Measurements from ENCODE around the gene TMEM106B. TPM values are rescaled to one million over a fixed set of nuclear protein-coding genes. Genes with fewer than 3 reads are reported as not detected.
A peak's percentile ranks its signal among the peaks of the same experiment; 100 is the strongest.

The TMEM106B gene
- total and polyA plus RNA-seq, 2 experiments from 2014 or later = 48.7 to 80.5 TPM

GRCh38 chr7:12239806-12240205, 28.7 kb downstream of the TMEM106B start:
- no peaks in the 10 kb centered on the region for H4K20me1 ChIP-seq (ENCODE audit: insufficient read depth)
- H3F3A ChIP-seq (ENCODE audit: insufficient read depth) = no peaks in the 10 kb centered on the region
- TF ChIP-seq EZH2 (IDR thresholded peaks at IDR 0.05; ENCODE audit: insufficient read depth, poor library complexity, severe bottlenecking) = no peak
- TF ChIP-seq EZH2phosphoT487 (IDR thresholded peaks at IDR 0.05; ENCODE audit: insufficient read depth, low read depth) = no peak
- no peaks in the 10 kb centered on the region for H3K4me1 ChIP-seq (ENCODE audit: insufficient read depth)
- H3K4me2 ChIP-seq (ENCODE audit: unreplicated experiment) = no peak overlapping the region
- no peak overlapping the region for H3K9ac ChIP-seq
- WGBS, 2 experiments (ENCODE audit: low coverage in 1 of 2, low lambda C conversion rate in 2 of 2, missing lambda C conversion rate in 2 of 2) = 78 to 91% methylated on average over 3 of the region's 3 CpGs
- no peaks in the 10 kb centered on the region for H3K79me2 ChIP-seq (ENCODE audit: insufficient read depth)
- H3K9me2 ChIP-seq (ENCODE audit: insufficient read depth) = no peaks in the 10 kb centered on the region
- DNase-seq = no peak
- no peaks in the 10 kb centered on the region for H3K9me3 ChIP-seq (ENCODE audit: low read depth)
- no peaks in the 10 kb centered on the region for H3K36me3 ChIP-seq (ENCODE audit: low read depth)
- in situ Hi-C loops (cut with MboI) = no loop called here
- no peak overlapping the region for H3K4me3 ChIP-seq
- H3K27me3 ChIP-seq (replicated peaks; ENCODE audit: insufficient read depth) = no peaks in the 10 kb centered on the region
- H2AFZ ChIP-seq = no peak overlapping the region
- no peak overlapping the region for H3K27ac ChIP-seq

- H3K9me3 ChIP-seq (ENCODE audit: low read depth) = no peaks in the 10 kb centered on the region
- H3K27me3 ChIP-seq (replicated peaks; ENCODE audit: insufficient read depth) = no peaks in the 10 kb centered on the region
- no peaks in the 10 kb centered on the region for H3K4me1 ChIP-seq (ENCODE audit: insufficient read depth)
- H3F3A ChIP-seq (ENCODE audit: insufficient read depth) = no peaks in the 10 kb centered on the region
- no peaks in the 10 kb centered on the region for H3K36me3 ChIP-seq (ENCODE audit: low read depth)
- no peak overlapping the region for H3K27ac ChIP-seq
- H2AFZ ChIP-seq = no peak overlapping the region
- peak; percentile 26 for DNase-seq
- in situ Hi-C loops (cut with MboI) = no loop called here
- no peaks in the 10 kb centered on the region for H4K20me1 ChIP-seq (ENCODE audit: insufficient read depth)
- no peak overlapping the region for H3K9ac ChIP-seq
- no peaks in the 10 kb centered on the region for H3K9me2 ChIP-seq (ENCODE audit: insufficient read depth)
- TF ChIP-seq EZH2phosphoT487 (IDR thresholded peaks at IDR 0.05; ENCODE audit: insufficient read depth, low read depth) = no peak
- no peak for TF ChIP-seq EZH2 (IDR thresholded peaks at IDR 0.05; ENCODE audit: insufficient read depth, poor library complexity, severe bottlenecking)
- WGBS, 2 experiments (ENCODE audit: low coverage in 1 of 2, low lambda C conversion rate in 2 of 2, missing lambda C conversion rate in 2 of 2) = 59 to 69% methylated on average over 3 of the region's 3 CpGs
- no peaks in the 10 kb centered on the region for H3K79me2 ChIP-seq (ENCODE audit: insufficient read depth)
- no peak overlapping the region for H3K4me3 ChIP-seq
- no peak overlapping the region for H3K4me2 ChIP-seq (ENCODE audit: unreplicated experiment)
Measured at GRCh38 chr7:12244129-12244528, 33.0 kb downstream of the TMEM106B start.

DNA sequence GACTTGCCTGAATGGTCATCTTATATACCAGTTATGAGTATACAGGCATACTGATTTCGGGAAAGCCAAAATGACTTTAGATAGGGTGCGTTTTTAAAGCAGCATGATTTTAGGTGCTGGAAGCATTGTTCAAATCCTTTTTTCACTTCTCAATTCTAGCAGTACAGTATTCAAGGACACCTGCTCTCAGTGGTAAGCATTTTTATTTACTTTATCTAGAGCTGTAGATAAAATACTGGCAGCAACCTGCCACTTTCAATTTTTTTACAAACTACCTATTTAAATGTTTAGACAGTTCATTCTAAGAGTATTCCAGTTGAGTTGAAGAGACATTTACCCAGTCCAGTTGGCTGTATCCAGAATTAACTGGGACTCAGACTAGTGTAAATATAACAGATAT, 33.6 kb downstream of the TMEM106B start:
- H3K36me3 ChIP-seq (ENCODE audit: low read depth) = no peaks in the 10 kb centered on the region
- no peak overlapping the region for H3K9ac ChIP-seq
- no peak for DNase-seq
- no peak overlapping the region for H3K27ac ChIP-seq
- TF ChIP-seq EZH2phosphoT487 (IDR thresholded peaks at IDR 0.05; ENCODE audit: insufficient read depth, low read depth) (no peak), EZH2 (IDR thresholded peaks at IDR 0.05; ENCODE audit: insufficient read depth, poor library complexity, severe bottlenecking) (no peak)
- no peak overlapping the region for H3K4me2 ChIP-seq (ENCODE audit: unreplicated experiment)
- no peaks in the 10 kb centered on the region for H3K4me1 ChIP-seq (ENCODE audit: insufficient read depth)
- no peaks in the 10 kb centered on the region for H3K27me3 ChIP-seq (replicated peaks; ENCODE audit: insufficient read depth)
- H3K9me3 ChIP-seq (ENCODE audit: low read depth) = no peaks in the 10 kb centered on the region
- in situ Hi-C loops (cut with MboI) = no loop called here
- WGBS, 2 experiments (ENCODE audit: low coverage in 1 of 2, low lambda C conversion rate in 2 of 2, missing lambda C conversion rate in 2 of 2) = 44 to 50% methylated on average over 2 of the region's 2 CpGs
- H4K20me1 ChIP-seq (ENCODE audit: insufficient read depth) = no peaks in the 10 kb centered on the region
- no peaks in the 10 kb centered on the region for H3K9me2 ChIP-seq (ENCODE audit: insufficient read depth)
- H3F3A ChIP-seq (ENCODE audit: insufficient read depth) = no peaks in the 10 kb centered on the region
- no peak overlapping the region for H3K4me3 ChIP-seq
- no peak overlapping the region for H2AFZ ChIP-seq
- no peaks in the 10 kb centered on the region for H3K79me2 ChIP-seq (ENCODE audit: insufficient read depth)

DNA sequence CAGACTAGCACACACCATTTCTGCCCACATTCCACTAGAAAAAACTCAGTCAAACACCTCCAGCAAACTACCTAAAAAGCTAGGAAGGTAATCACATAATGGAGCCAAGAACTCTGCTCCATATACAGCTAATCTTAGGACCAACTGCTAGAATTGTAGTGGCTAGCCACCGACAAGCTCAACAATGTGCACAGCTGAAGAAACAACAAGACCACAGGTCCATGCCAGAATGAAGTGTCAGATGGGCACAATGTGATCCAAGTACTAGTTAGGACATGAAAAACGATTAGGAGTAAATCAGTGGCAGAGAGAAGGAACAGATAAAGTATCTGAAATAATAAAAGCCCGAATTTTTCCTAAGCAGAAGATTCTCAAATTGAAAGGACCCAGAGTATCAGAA, 38.6 kb downstream of the TMEM106B start:
- Histone ChIP-seq H3K27ac (no peak overlapping the region), H3K9me3 (ENCODE audit: low read depth) (no peaks in the 10 kb centered on the region), H3F3A (ENCODE audit: insufficient read depth) (no peaks in the 10 kb centered on the region), H3K4me1 (ENCODE audit: insufficient read depth) (no peaks in the 10 kb centered on the region), H4K20me1 (ENCODE audit: insufficient read depth) (no peaks in the 10 kb centered on the region), H3K79me2 (ENCODE audit: insufficient read depth) (no peaks in the 10 kb centered on the region), H3K9ac (no peak overlapping the region), H3K36me3 (ENCODE audit: low read depth) (no peaks in the 10 kb centered on the region), H3K4me2 (ENCODE audit: unreplicated experiment) (no peak overlapping the region), H3K9me2 (ENCODE audit: insufficient read depth) (no peaks in the 10 kb centered on the region), H3K4me3 (no peak overlapping the region), H3K27me3 (replicated peaks; ENCODE audit: insufficient read depth) (no peaks in the 10 kb centered on the region), H2AFZ (no peak overlapping the region)
- TF ChIP-seq EZH2phosphoT487 (IDR thresholded peaks at IDR 0.05; ENCODE audit: insufficient read depth, low read depth) (no peak), EZH2 (IDR thresholded peaks at IDR 0.05; ENCODE audit: insufficient read depth, poor library complexity, severe bottlenecking) (no peak)
- 13 to 23% methylated on average over 3 of the region's 3 CpGs for WGBS, 2 experiments (ENCODE audit: low coverage in 1 of 2, low lambda C conversion rate in 2 of 2, missing lambda C conversion rate in 2 of 2)
- DNase-seq = no peak
- in situ Hi-C loops (cut with MboI) = no loop called here

DNA sequence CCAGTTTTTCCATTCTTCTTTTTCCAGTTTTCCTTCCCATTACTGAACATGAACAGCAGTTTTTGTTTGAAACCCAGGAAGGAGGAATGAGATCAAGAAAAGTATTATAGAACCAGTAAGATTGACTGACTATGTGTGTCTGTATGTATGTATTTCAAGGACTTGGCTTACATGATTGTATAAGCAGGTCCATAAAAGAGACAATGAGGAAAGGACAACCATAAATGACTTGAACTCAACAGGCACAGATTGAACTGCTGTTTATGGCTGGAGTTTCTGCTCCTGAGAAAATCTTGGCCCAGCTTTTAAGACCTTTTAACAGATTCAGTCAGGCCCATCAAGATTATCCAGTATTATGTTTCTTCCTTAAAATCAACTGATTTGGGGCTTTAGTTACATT, 39.1 kb downstream of the TMEM106B start:
- Histone ChIP-seq H3F3A (ENCODE audit: insufficient read depth) (no peaks in the 10 kb centered on the region), H3K4me2 (ENCODE audit: unreplicated experiment) (no peak overlapping the region), H3K27ac (no peak overlapping the region), H3K4me1 (ENCODE audit: insufficient read depth) (no peaks in the 10 kb centered on the region), H3K9ac (no peak overlapping the region), H3K27me3 (replicated peaks; ENCODE audit: insufficient read depth) (no peaks in the 10 kb centered on the region), H4K20me1 (ENCODE audit: insufficient read depth) (no peaks in the 10 kb centered on the region), H3K9me3 (ENCODE audit: low read depth) (no peaks in the 10 kb centered on the region), H2AFZ (no peak overlapping the region), H3K79me2 (ENCODE audit: insufficient read depth) (no peaks in the 10 kb centered on the region), H3K36me3 (ENCODE audit: low read depth) (no peaks in the 10 kb centered on the region), H3K4me3 (no peak overlapping the region), H3K9me2 (ENCODE audit: insufficient read depth) (no peaks in the 10 kb centered on the region)
- DNase-seq = no peak
- TF ChIP-seq EZH2phosphoT487 (IDR thresholded peaks at IDR 0.05; ENCODE audit: insufficient read depth, low read depth) (no peak), EZH2 (IDR thresholded peaks at IDR 0.05; ENCODE audit: insufficient read depth, poor library complexity, severe bottlenecking) (no peak)
- in situ Hi-C loops (cut with MboI) = no loop called here
